GM10266 (cell line): Measurements from ENCODE around the gene CRACR2A.

Experiments
- DNase-seq: peaks from one replicate; pipeline ENCODE4 v3.0.0; 2012; ENCODE audit errors: extremely low spot score
- TF ChIP-seq, protein P1 (sequence below): IDR thresholded peaks from 2 replicates; pipeline ENCODE4 v1.5.1; 2012; ENCODE audit warnings: mild to moderate bottlenecking, low read depth; ENCODE audit not compliant: control insufficient read depth, insufficient read depth; ENCODE audit errors: missing control alignments

CRACR2A gene

DNA sequence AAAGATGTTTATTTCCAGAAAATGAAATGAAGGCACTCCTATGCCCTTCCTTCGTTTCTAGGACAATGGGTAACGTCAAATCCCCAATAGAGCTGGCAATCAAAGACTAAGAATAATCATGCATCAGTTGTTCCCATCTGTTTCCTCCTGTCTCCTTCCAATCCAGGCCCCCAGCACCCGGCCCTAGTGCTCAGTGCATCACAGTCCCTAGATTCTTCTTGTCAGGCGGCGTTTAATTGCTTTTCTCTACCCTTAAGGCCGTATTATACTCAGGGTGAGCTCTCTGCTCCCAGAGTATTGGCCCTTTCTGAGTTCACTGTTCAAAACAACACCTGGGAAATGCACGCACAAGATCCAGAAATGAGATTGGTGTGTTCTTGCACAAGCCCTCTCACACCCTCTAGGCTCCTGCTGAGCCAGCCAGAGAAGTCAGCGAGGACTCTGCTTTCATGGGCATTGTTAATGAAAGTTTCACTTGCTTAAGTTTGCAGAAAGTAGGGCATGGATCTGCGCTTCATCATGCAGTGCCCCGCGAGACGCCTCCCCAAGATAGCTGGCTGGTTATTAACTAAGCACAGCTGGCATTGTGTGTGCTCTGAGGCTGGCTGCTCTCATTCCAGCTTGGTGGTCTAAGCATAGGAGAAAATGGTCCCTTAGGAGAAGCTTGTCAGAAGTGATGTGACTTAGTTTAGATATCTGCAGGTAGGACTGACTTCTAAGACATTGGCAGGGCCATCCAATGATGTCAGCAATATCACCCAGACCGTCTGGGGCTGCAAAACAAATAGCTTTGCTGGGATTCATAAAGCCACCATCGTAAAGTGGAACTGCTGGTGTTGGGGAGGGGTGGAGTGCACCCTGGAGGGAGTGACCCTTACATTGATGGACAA lies 28.7 kb downstream of the CRACR2A start:
- TF ChIP-seq, protein P1, sequence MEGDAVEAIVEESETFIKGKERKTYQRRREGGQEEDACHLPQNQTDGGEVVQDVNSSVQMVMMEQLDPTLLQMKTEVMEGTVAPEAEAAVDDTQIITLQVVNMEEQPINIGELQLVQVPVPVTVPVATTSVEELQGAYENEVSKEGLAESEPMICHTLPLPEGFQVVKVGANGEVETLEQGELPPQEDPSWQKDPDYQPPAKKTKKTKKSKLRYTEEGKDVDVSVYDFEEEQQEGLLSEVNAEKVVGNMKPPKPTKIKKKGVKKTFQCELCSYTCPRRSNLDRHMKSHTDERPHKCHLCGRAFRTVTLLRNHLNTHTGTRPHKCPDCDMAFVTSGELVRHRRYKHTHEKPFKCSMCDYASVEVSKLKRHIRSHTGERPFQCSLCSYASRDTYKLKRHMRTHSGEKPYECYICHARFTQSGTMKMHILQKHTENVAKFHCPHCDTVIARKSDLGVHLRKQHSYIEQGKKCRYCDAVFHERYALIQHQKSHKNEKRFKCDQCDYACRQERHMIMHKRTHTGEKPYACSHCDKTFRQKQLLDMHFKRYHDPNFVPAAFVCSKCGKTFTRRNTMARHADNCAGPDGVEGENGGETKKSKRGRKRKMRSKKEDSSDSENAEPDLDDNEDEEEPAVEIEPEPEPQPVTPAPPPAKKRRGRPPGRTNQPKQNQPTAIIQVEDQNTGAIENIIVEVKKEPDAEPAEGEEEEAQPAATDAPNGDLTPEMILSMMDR: no peak
- no peak for DNase-seq

DNA sequence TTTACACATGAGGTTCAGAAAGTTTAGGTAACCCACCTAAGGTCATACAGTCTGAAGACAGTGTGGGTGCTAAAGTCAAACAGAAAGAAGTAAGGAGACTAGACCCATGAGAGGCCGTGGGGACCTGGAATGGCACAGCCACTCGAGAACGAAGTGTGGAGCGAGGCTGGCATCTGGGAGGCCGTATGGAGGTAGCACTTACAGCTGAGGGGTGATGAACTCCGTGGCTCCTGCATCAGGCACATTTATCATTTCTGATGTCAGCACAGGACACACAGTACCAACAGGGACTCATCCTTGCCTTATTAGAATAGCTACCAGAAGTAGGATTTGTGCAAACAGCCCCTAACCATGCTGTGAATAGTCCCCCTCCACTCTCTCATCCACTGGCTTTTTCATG lies 30.5 kb downstream of the CRACR2A start:
- TF ChIP-seq, protein P1: no peak
- DNase-seq: no peak

DNA sequence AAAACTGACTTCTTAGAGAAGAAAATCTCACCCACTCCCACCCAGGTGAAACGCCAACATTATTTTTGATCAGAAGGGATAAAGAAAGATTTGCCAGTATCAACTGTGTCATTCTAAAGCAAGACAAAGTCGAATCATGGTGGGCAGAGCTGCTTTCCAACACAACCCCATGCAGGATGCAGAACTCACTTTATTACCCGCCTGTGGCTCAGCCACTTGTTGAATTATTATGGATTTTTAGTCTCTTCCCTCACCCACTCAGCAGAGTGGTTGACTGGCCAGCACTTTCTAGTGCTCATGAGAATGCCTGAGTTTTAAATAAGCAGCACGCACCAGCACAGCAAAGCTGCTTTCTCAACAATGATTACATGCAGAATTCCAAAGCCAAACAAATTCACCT lies 32.1 kb downstream of the CRACR2A start:
- TF ChIP-seq, protein P1: no peak
- no peak for DNase-seq

DNA sequence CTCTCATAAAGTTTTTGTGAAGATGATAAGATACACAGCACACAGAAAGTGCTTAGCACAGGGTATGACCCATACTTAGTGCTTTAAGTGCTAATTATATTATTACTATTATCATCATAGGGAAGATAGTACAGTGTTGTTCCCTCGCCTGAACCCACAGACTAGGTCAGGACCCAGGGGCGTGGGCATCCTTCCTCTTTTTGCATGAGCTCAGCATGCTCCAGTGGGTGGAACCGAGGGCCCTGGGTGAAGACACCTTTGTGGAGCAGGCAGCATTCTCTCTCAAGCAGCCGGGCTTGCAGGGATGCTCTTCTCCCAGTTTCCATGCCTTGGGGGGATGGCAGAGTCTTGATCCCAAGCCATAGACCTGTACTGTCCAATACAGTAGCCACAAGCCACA lies 34.8 kb downstream of the CRACR2A start:
- TF ChIP-seq, protein P1: no peak
- no peak for DNase-seq

DNA sequence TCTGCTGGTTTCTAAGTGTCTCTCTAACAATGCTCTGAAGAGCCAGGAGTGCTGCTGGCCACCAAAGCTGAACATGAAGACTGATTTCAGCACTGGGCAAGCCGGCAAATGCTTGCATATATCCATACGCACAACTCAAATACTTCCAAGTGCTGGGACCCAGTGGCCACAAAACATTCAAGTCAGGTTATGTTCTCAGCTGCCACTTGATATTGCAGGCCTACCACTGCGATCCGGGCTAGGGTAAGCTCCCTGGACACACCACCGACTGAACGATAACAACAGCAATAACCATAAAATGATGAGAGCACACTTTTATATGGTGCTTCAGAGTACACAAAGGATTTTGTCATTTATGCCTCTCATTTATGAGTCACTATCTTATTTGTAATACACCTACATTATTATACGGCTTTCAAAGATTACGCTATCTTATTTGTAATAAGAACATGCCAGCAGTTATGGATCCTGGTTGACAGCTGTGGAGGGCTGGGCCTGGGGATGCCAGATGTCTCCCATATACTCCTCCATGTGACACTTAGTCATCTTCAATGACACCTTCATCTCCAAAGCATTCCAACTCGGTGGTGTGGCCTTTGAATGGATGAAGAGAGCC lies 35.5 kb downstream of the CRACR2A start:
- TF ChIP-seq, protein P1: no peak
- DNase-seq: no peak

DNA sequence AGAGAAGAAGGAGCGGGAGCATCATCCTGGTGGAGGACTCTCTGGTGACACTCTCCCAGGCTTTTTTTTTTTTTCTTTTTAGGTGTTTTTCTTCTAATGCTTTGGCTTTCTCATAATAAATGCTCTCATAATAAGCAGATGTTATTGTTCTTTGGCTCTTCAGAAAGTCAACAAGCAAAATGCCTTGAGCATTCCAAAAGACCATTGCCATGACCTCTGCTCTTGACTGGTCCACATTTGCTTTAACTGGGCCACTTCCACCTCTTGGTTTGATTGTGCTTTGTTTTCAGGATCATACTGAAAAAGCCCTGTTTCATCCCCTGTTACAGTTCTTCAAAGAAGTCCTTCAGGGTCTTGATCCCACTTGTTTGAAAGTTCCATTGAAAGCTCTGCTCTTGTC lies 36.9 kb downstream of the CRACR2A start:
- TF ChIP-seq, protein P1: no peak
- DNase-seq: no peak

DNA sequence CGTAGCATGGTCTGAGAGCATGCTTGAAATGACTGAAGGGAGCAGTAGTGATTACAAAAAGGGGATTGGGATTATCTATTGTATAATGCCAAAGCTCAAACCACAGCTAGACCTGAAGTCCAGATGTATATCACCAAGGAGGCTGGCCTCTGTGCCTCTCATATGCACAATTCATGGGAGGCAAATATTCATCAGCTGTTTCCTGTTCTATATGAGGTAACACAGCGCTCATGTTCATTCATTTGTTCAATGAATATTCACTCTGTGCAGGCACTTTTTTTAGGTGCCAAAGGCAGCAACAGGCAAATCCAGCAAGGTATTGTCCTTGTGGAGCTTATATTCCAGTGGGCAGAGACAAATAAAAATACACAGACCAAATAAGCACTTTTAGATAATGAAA lies 39.0 kb downstream of the CRACR2A start:
- DNase-seq: no peak
- TF ChIP-seq, protein P1: no peak
